ENCODE measurements around the gene NCOA6.

NCOA6 gene

GRCh38 chr20:34825530-34826362, at the start of gene NCOA6:
NCOA6 (minus strand) TSS chr20:34825651; CDS start chr20:34782355, 43,296 bp downstream.
- peak; percentile 84 to 86 for DNase-seq (ENCODE audit: low read depth in 2 of 2)

DNA sequence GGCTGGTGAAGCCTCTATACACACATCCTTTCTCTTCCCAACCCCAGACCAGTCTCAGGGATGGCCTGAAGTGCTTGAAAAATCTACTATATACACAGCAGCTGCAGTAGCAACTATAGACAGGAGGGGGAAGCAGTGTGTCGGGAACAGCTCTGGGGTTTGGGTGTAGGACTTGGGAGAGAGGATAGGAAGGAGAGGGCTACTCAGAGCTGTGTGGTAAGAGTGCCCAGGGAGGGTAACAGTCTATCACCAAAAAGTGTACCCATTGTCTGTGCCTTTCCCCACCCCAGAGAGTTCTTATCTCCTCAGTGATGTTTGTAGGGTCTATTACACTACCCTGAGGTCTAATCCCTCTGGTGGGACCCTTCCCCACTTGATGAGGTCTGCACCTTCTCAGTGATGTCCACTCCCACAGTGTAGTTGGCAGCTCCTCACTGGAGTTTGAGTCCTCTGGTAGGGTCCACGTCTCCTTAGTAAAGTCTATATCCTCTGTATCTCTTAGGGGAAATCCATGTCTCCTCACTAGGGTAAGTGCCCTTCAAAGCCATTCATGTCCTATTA, 48.7 kb upstream of the NCOA6 start:
- peak; percentile 40 to 47 for DNase-seq (ENCODE audit: low read depth in 2 of 2)

GRCh38 chr20:34873583-34874093, 48.2 kb upstream of the NCOA6 start:
- no peak for DNase-seq (ENCODE audit: low read depth in 2 of 2)

- peak; percentile 82 to 87 for DNase-seq (ENCODE audit: low read depth in 2 of 2)
Measured at GRCh38 chr20:34872622-34873224, 47.3 kb upstream of the NCOA6 start, which contains the start of gene GGT7. GGT7 (minus strand) TSS chr20:34872856; CDS start chr20:34872815, 41 bp downstream.

DNA sequence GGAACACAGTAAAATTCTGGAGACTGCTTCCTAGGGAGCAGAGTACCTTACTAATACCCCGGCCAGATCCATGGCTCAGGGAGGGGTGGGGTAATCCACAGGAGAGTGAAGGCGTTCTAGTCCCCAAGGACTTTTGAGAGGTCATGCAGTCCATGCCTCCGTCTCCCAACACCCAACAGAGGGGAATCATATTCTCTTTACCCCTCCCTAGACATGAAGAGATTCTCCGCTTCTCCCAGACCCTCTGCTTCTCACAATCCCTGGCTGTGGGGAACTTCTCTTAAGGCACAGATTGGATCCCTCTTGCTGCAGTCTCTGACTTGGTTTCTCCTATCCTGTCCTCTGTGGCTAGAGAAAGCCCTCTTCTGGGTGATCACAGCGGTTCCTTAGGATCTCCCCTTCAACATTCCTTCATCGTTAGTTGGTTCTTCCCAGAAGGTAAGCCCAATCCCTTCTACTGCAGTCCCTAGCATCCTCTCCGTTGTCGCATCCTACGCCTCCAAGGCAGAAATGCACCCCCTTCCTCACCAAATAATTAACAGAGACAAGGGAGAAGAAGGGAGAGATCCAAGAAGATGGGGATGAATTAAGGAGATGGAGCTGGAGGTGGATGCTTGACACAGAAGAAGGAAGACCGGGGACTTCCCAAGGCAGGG, 46.6 kb upstream of the NCOA6 start:
- DNase-seq (ENCODE audit: low read depth in 2 of 2), result no peak

DNA sequence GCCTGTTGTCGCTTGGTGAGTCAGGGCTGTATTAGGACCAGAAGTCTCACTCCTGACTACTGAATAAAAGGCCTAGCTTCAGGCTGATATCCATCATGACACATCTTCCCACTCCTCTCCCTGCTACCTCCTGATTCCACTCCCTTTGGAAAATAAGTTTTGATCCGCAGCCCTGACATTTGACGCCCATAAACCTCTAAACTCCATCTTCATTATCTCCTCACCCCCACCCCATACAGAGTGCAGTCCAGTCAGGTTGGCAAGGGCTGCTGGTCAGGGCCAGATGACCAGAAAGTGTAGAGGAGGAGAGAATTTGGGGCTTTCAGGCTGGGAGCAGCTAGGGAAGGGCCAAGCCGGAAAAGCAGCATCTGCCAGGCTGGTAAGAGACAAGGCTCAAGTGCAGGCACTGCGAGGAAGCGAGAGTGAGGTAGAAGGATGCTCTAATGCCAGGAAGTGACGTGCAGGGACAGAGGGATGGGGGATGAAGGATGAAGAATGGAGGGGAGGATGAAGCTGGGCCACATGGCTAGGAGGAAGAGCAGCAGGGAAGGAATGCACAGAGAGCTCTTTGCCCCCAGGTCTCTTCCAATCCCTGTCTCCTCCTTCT, 46.0 kb upstream of the NCOA6 start:
- no peak for DNase-seq (ENCODE audit: low read depth in 2 of 2)

- DNase-seq (ENCODE audit: low read depth in 2 of 2), result no peak
Measured at GRCh38 chr20:34864216-34864615, 38.8 kb upstream of the NCOA6 start.

GRCh38 chr20:34863421-34863965, 38.0 kb upstream of the NCOA6 start:
- no peak for DNase-seq (ENCODE audit: low read depth in 2 of 2)

GRCh38 chr20:34862724-34863123, 37.3 kb upstream of the NCOA6 start:
- no peak for DNase-seq (ENCODE audit: low read depth in 2 of 2)

- DNase-seq (ENCODE audit: low read depth in 2 of 2), result no peak
Measured at GRCh38 chr20:34861386-34862084, 36.1 kb upstream of the NCOA6 start.

DNA sequence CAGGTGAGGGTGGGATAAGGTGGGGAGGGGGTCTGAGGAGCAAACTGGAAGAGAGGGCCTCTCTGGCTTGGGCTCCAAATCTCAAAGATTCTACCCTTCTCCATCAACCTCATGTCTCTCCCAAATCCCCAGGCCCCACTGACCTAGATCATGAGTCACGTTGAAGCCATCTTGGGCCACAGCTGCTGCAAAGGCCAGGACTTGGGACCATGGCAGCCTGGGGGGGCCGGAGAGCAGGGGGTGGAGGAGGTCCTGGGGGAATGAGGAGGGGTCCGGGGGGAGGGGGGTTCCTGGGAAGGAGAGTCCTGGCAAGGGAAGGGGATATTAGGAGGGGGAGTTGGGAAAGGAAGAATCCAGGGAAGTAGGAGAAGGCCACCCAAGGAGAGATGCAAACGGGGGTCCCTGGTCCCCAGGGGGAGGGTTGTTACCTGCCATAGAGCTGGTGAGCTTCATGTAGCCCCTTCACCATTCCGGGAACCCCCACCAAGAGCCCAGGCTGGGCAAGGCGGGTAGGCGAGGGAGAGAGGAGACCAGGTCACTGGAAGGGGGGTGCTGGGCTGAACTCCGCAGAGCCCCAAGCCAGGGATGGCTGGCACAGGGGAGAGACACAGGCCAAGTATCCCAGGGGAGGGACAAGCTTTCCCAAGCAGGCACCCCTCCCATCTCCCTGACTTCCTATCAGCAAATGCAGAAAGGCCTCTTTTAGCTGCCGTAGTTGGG, 34.5 kb upstream of the NCOA6 start:
- DNase-seq (ENCODE audit: low read depth in 2 of 2), result no peak

DNA sequence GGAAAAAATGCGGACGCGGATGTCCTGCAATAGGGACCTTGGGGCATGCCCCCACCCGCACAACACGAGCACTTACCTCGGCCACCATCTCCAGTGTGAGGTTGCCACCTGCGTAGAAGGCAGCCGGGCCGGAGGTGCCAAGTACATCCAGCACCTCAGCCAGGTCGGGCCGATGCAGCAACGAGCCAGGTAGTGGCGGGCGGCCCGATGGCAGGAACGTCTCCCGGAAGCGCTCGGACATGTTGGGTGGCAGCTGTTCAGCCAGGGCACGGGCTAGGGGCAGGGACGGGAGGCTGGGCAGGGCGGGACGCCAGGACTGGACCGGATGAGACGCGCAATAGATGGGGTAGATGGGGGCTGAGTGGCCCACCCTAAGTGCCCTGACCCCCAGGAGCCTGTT, 33.9 kb upstream of the NCOA6 start:
- DNase-seq (ENCODE audit: low read depth in 2 of 2), result no peak

- no peak for DNase-seq (ENCODE audit: low read depth in 2 of 2)
Measured at GRCh38 chr20:34852298-34852697, 26.8 kb upstream of the NCOA6 start.

DNA sequence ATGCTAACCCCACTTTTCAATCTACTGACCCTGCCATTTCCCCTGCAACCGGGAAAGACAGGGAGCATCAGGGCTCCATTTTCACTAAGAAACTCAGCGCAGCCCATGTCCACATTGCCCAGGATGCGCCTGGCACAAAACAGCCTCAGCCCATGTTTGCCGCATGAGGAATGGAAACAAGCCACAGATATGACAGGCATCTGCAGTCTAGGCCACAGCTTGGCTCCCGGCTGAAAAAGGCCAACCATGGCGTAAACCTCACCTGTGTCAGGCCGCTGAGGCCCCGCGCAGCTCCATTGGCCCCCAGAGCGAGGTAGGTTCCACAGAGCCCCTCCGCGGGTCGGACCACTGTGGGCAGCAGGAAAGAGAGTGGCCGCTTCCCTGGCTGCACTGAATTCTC, 25.5 kb upstream of the NCOA6 start:
- DNase-seq (ENCODE audit: low read depth in 2 of 2), result no peak

- no peak for DNase-seq (ENCODE audit: low read depth in 2 of 2)
Measured at GRCh38 chr20:34849778-34850177, 24.3 kb upstream of the NCOA6 start.

- no peak for DNase-seq (ENCODE audit: low read depth in 2 of 2)
Measured at GRCh38 chr20:34848597-34848996, 23.1 kb upstream of the NCOA6 start.

DNA sequence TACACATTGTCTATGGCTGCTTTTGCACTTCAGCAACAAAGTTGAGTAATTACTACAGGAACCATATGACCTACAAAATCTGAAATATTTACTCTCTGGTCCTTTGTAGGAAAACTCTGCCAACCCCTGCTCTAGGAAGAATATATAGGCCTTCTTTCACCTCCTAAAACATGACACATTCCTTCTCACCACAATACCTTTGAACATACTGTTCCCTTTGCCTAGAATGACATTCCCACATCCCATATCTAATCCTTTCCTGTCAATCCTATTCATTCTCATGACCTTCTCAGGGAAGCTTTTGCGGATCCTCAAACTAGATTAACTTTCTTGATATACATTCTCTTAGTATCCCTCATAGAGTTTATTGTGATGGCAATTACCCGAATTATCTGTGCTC, 18.0 kb upstream of the NCOA6 start:
- no peak for DNase-seq (ENCODE audit: low read depth in 2 of 2)

- no peak for DNase-seq (ENCODE audit: low read depth in 2 of 2)
Measured at GRCh38 chr20:34842143-34842542, 16.7 kb upstream of the NCOA6 start.

DNA sequence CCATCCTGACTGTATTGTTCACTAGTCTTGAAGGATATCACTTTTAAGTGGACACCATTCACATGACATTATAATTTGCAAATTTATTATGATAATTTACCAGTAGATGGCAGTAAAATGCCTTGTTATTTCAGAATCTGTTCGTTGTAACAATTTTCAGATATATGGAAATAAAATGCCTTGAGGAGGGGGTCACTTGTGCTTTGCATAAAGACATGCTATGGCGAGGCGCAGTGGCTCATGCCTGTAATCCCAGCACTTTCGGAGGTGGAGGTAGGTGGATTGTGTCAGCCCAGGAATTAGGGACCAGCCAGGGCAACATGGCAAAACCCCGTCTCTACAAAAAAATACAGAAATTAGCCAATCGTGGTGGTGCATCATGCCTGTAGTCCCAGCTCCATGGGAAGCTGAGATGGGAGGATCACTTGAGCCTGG, 9.0 kb upstream of the NCOA6 start:
- DNase-seq (ENCODE audit: low read depth in 2 of 2), result no peak

- DNase-seq (ENCODE audit: low read depth in 2 of 2), result no peak
Measured at GRCh38 chr20:34831936-34832335, 6.5 kb upstream of the NCOA6 start.

Data from activated CD4-positive, alpha-beta T cell treated with anti-CD3 and anti-CD28 coated beads for 24 hours (primary cell).